ENCODE data around the gene INCENP.
"Not testable (repeated sequence)": the region's sequence is repeated elsewhere in the genome, so short reads cannot be mapped to it uniquely, and the experiment has no call there.

INCENP gene

DNA sequence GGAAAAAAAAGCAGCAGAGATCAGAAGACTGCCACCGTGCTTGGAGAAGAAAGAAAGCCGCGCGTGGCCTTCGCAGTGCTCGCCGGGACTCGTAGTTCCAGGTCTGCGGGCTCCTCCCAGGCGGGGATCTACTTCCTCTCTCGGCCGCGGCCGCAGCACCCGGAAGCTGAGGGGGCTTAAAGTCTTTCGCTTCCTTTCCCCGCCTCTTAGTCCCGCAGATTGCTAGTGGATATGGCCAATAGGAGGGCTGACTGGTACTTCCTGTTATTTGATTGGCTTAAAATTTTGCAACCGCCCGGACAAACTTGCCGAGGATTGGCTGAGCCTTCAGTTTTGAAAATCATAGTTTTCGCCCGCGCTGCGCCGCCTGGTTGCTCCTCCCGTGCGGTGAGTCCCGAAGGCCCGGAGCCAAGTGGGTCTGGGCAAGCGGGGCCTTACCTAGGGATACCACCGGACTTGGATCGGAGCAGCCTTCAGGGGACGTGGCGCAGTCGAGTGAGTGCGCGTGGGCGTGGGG, at the start of gene INCENP:
INCENP (plus strand) TSS at position 343 of the 517 bp plus-strand sequence. CDS start 4,151 bp downstream, outside the sequence.
- DNase-seq = peak; percentile 54 to 99 (median 94)

DNA sequence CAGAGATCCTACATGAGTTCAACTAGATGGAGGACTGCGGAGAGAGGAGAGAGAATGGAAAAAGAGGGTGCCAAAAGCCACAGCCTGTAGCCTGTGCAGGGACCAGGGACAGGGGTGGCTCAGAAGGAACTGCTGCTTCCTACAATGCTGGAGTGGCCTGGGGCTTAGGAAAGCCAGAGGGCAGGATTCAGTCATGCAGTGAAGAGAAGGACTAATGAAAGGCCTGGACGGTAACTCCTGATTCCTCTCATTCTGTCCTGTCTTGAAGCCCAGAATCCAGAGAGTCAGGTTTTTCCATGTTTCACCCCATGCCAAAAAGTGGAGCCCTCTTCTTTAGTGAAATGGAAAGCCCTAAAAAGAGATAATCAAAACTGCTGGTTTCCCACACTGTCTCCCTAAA, 48.4 kb upstream of the INCENP start:
- no peak for DNase-seq

DNA sequence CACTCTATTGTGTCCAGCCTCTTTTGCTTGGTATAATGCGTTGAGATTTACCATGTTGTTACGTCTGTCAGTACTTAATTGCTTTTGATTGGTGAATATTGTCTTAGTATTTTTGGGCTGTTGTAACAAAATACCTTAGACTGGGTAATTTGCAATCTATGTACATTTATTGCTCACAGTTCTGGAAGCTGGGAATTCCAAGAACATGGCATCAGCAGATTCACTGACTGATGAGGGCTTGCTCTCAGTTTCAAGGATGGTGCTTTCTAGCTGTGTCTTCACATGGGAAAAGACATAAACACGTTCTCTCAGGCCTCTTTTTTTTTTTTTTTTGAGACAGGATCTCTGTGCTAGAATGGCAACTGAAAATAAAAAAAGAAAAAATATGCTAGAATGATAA, 46.7 kb upstream of the INCENP start:
- no peak for DNase-seq

DNA sequence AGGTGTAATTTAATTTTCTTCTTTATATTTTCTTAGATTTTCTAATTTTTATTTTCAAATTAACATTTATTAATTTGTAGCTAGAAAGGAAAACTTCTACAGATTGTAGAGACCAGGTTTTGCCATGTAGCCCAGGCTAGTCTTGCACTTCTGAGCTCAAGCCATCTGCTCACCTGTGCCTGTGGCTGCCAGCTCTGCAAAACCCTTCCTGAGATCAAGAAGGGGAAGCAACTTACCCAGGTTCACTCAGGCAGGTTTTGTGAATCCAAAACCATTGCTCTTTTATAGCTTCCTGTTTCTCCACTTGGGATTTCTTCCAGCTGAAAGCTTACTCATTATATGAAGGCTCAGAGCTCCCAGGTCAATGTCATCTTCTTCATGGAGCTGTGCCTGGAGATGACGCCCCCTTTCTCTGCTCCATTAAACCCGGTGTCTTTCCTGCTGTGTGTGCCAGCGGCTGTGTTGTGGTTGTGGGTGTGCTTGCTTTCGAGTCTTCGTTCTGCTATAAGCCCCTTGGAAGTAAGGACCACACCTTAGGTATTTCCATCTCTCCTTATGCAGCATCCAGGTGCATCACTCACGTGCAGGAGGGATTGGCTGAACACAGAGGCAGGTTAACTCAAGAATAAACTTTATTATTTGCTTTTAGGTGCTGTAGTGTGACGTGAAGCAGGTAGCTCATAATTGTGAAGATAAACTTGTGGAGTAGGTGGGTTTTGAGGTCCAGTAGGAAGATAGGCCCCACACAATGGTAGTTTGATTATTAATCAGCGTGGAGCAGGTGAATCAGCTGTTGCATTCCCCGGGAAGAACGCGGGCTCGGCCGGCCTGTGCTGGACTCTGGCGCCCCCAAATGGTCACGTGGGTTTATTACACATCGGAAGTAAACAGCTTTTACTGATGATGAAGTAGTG, 42.2 kb upstream of the INCENP start:
- peak; percentile 3 to 82 (median 68) for DNase-seq

DNA sequence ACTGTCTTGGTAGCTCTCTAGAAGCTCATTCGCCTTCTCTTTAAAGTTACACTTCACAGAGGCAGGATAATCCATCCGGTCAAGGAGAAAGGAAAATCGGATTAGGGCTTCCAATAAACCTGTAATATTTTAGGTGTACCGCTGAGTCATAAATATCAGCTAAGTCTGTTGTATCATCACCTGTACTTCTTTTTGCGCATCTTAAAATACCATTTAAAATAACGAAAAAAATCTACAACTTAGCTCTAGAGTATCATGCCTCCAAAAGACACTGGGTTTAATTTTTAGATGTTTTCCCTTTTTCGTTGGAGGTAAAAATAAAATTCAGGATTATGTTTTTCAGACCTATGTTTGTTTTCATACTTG, 41.5 kb upstream of the INCENP start:
- no peak for DNase-seq

DNA sequence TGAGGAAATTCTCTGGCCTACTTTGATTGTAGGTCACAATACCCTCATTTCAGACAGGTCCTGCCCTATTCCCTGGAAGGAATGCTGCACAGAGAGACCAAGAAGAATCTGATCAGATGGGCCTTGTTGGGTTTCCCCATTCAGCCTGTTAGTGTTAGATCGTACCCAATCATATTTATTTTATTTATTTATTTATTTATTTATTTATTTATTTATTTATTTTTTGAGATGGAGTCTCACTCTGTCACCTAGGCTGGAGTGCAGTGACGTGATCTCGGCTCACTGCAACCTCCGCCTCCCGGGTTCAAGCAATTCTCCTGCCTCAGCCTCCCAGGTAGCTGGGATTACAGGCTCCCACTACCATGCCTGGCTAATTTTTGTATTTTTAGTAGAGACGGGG, 39.0 kb upstream of the INCENP start:
- not testable (repeated sequence) for DNase-seq

DNA sequence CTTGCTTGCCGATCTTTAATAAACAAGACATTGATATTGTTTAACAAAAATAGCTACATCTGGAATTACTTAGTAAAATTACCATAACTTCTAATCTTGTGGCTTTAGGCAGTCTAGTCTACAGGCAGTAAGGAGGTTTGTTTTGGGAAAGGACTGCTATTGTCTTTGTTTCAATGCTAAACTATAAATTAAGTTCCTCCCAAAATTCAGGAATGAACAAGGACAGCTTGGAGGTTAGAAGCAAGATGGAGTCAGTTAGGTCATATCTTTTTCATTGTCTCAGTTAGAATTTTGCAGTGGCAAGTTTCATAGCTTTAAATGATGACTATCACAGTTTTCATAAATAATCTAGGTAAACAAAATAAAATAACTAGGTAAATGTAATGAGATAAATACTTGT, 36.1 kb upstream of the INCENP start:
- no peak for DNase-seq

DNA sequence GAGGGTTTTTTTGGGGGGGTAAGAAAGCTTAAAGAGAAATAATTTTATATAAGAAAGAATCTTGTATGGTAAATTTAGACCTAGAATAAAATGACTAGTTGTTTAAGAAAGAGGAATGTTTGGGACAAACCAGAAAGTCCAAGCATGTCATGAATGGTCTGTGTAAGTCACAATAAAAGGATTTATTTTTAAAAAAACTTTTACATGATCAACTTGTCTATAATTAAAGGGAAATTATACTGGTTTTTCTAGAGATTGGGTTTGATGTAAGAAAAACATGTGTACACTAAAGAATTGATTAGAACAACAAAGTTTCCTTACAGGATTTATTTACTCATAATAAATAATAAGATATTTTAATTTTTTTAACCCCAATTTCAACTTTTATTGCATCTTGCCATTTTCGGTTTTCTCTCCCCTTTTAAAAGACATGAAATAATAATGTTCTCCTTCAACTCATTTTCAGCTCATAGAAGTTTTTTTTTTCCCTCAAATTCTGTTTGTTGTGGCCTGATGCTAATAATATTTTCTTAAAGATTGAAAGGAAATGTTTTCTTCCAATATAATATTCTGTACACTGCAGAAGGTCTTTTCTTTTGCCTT, 35.4 kb upstream of the INCENP start:
- DNase-seq = no peak

DNA sequence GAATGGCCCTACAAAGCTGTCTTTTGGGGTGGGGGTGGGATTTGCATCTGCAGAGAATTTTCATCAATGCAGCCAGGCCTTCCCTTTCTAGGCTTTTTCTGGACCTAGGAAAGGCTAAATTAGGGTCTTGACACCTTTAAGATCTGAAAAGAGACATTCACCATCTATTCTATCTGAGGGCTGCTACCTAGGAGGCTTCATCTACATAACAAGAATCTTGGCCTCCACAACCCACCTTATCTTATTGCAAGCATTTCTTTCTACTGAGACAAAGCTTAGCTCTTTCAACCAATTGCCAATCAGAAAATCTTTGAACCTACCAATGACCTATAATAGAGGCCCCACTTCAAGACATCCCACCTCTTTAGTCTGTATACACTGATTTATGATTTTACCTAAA, 20.7 kb upstream of the INCENP start:
- no peak for DNase-seq

DNA sequence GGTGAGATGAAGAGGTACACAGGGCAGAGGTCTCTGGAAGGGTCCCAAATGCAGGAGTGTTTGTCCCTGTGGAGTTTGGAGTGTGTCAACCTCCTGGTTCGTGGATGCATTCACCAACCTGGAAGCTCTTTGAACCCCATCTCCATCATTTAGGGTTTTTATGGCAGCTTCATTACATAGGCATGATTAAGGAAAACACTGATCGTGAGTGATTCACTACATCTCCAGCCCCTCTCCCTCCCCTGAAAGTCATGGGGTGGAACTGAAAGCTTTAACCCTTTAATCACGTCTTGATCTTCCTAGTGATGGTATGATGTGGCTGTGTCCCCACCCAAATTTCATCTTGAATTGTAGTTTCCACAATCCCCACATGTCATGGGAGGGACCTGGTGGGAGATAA, 19.8 kb upstream of the INCENP start:
- no peak for DNase-seq

DNA sequence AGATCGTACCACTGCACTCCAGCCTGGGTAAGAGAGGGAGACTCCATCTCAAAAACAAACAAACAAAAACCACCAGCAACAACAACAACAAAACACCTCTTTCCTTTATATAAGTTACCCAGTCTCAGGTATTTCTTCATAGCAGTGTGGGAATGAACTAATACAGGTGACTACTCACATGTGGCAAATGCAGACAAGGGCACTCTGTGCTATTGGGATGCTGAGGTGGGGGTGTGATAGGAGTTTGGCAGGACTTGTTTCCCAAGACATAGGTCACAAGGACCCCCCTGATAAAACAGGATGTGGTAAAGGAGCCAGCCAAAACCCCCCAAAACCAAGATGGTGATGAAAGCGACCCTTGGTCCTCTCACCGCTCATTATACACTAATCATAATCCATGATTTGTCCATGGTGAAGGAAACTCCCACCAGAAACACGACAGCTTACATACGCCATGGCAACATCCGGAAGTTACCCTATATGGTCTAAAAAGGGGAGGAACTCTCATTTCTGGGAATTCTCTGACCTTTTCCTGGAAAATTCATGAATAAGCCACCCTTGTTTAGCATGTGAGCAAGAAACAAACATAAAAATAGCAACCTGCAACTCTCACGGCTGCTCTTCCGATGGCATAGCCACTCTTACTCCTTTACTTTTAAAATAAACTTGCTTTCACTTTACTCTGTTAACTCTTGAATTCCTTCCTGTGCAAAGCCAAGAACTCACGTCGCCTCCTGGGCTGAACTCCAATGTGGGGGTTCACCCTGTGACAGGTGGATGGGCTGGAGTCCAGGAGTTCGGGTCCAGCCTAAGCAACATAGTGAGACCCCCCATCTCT, 18.8 kb upstream of the INCENP start:
- no peak for DNase-seq

DNA sequence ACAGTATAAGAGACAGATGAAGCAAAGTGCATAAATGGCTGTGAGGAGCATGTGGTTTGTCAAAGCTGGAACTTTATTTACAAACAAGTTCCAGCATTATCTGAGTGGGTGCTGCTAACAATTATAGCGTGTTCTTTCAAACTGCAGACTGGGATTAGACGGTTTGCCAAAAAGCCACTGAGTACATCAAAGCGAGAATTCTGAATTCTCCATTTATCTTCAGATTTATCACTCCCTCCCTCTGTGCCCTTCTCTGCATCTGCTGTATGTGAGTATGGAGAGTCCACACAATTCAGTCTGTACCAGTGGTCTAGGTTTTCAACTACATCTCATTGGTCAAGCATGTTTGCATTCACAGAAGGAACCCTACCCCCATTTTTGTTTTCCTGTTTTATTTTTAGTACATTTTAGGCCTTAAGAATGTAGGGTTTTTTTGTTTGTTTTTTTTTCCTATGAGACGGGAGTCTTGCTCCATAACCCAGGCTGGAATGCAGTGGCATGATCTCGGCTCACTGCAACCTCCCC, 18.1 kb upstream of the INCENP start:
- no peak for DNase-seq

DNA sequence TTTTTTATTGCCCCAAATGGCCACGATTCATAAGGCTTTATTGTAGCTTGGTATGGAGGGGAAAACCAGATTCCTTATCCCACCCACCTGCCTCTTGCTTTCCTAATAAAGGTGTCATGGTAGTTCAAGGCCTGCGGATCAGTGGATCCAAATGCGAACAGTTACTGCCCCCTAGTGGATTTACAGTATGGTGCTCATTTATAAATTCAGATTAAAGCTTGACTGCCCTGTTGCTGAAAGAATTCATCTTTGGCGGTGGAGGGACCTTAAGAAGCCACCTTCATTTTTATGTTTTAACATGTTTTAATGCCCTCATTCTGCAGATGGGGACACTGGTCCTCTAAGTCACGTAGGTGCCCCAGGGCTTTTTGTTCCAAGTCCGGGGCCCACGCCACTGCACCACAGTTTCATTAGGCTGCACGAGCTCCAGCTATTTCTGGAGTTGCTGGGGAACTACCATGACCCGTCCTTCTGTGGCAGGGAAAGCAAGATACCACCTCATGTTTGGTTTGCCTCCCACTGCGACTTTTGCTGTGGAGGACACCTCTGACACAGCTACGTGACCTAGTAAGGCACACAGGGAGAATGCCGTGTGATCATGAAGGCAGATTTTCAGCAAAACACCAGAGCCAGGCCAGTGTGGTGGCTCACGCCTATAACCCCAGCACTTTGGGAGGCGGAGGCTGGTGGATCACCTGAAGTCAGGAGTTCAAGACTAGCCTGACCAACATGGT, 15.6 kb upstream of the INCENP start:
- DNase-seq = peak in 6 of 14 donors; percentile 10 to 54 (median 32)

DNA sequence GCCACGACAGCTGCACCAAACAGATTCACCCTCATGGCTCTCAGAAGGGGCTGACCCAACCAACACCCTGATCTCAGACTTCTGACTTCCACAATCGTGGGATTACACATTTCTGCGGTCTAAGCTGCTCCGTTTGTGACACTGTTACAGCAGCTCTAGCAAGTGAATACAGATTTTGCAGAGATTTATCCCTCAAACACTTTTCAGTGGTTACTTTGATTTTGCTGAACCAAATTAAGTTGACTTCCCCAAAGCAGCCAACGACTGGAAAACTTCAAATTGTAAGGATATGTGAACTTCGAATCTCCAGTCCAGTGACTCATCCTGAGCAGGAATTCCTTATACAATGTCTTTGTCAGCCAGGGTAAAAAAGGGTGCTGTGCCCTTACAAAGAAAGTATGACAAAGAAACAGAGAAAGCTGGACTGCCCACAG, 14.8 kb upstream of the INCENP start:
- no peak for DNase-seq

DNA sequence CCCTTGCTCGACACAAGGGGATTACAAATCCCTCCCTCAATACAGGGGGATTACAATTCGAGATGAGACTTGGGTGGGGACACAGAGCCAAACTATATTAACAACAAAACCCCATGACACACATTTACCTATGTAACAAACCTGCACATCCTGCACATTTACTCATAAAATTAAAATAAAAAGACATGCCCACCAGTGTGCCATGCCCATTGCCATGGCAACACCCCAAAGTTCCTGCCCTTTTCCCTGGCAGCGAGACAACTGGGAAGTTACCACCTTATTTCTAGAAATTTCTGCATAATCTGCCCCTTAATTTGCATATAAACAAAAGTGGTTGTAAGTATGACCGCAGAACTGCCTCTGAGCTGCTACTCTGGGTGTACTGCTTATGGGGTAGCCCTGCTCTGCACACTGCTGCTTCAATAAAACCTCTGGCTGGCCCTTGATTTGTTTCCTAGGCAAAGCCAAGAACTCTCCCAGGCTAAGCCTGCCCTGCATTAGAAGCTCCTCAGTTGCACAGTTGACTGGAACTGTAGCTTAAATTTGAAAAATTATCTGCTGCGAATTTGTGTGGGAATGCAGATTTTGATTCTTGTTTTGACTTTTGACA, 8.6 kb upstream of the INCENP start:
- no peak for DNase-seq

DNA sequence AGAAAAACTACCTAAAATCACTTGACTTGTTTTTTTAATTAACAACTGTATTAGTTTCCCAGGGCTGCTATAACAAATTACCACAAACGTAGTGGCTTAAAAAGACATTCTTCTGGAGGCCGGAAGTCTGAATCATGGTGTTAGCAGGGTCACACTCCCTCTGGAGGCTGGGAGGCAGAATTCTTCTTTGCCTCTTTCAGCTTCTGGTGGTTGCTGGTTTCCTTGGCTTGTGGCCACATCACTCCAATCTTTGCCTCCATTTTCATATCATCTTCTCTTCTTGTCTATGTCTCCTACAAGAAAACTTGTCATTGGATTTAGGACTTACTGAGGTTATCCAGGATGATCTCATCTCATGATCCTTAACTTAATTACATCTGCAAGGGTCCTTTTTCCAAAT, 7.4 kb upstream of the INCENP start:
- no peak for DNase-seq

DNA sequence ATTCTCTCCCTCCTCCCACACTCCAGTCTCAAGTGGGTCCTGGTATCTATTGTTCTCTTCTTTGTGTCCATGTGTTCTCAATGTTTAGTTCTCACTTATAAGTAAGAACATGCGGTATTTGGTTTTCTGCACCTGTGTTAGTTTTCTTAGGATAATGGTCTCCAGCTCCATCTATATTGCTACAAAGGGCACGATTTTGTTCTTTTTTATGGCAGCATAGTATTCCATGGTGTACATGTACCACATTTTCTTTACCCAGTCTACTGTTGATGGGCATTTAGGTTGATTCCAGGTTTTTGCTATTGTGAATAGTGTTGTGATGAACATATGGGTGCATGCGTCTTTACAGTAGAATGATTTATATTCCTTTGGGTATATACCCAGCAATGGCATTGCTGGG, 4.2 kb upstream of the INCENP start:
- no peak for DNase-seq

DNA sequence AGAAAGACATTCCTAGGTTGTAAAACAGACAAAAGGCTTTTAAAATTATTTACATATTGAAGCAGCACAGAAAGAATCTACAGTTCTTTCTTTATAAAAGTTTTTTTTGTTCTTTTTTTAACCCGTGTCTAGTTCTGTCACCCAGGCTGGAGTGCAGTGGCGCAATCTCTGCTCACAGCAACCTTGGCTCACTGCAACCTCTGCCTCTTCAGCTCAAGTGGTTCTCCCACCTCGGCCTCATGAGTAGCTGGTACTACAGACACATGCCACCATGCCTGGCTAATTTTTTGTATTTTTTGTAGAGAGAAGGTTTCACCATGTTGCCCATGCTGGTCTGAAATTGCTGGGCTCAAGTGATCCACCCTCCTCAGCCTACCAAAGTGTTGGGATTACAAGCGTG, 3.8 kb upstream of the INCENP start:
- DNase-seq = no peak

DNA sequence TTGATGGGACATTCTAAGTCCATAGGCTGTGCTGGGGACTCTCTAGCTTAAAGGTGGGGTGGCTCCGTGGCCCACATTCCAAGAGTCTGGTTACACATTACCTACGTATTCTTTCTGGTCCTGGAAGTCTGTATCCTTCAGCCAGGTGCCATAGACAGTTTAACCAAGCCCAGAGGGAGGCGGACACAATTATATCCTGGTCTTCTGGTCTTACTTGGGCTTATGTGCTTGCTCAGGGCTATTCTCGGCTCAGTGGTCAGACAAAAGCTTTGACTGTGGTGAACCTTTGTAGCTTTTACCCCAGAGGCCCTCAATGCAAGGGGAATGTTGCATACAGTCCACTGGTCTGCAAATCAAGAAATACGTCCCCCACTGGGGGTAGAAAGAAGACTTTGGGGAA, 3.4 kb upstream of the INCENP start:
- no peak for DNase-seq

DNA sequence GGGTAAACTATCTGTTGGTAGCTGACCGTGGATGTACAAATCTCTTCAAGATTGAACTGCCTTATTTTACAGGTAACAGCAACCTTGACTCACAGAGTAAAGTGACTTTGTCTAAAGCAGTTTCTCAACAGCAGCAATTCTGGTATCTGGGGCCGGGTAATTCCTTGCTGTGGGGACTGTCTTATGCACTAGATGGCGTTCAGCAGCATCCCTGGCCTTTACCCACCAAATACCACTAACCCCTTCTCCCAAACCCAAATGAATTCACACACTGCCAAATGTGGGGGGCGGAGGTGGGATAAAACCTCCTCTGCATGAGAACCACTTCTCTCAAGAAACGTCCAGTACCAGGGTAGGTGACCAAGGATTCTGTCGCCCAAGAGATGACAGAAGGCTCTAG, 1.7 kb upstream of the INCENP start:
- no peak for DNase-seq
